Left lung (tissue), 10 donors: ENCODE results near the gene FGF12. TPM values are rescaled to one million over a fixed set of nuclear protein-coding genes. Genes with fewer than 3 reads are reported as not detected.
"Not testable (repeated sequence)": the region's sequence is repeated elsewhere in the genome, so short reads cannot be mapped to it uniquely, and the experiment has no call there.

Source experiments
- ATAC-seq: fragments of 200-7000 bp; cut with Tn5 transposase; one replicate; pipeline ENCODE4 v1.9.1; 2020; ENCODE audit warnings: moderate library complexity
- DNase-seq, 4 donors: peaks; one replicate each; pipeline ENCODE4 v3.0.0-alpha.2; 2013 to 2020
- H3K27ac ChIP-seq, 2 donors: fragments of 200-600 bp; sonication (generic) in 1 of 2; one replicate each; pipeline versions ENCODE4 v1.5.0 to v1.8.0; 2020 to 2021
- H3K27me3 ChIP-seq, 2 donors: fragments of 200-600 bp; sonication (generic) in 1 of 2; one replicate each; pipeline versions ENCODE4 v1.5.0 to v1.8.0; 2020 to 2021
- H3K36me3 ChIP-seq, 2 donors: fragments of 200-600 bp; sonication (generic) in 1 of 2; one replicate each; pipeline versions ENCODE4 v1.5.0 to v1.8.0; 2020 to 2021
- H3K4me1 ChIP-seq, 2 donors: fragments of 200-600 bp; one replicate each; pipeline ENCODE4 v1.8.0; 2021
- H3K4me3 ChIP-seq, 2 donors: fragments of 200-600 bp; sonication (generic) in 1 of 2; one replicate each; pipeline versions ENCODE4 v1.5.0 to v1.8.0; 2020 to 2021; ENCODE audit warnings: mild to moderate bottlenecking in 1 of 2
- H3K9me3 ChIP-seq, 2 donors: fragments of 200-600 bp; sonication (generic) in 1 of 2; one replicate each; pipeline versions ENCODE4 v1.5.0 to v1.8.0; 2020 to 2021
- CTCF ChIP-seq, 2 donors: fragments of 200-600 bp; sonication (generic) in 1 of 2; IDR thresholded peaks; one replicate each; pipeline versions ENCODE4 v1.5.0 to v1.8.0; 2021; ENCODE audit warnings: antibody characterized with exemption in 2 of 2
- intact Hi-C, 2 donors: fragments of 100-400 bp; cut with DNase I; formaldehyde crosslinking; loops; one replicate each; pipeline versions ENCODE4 v1.11.2 to v1.14.2; 2022
- polyA plus RNA-seq, 6 donors: library from polyadenylated mRNA; unstranded; fragments of 120-200 nt; gene quantifications; one replicate each; pipeline ENCODE4 v1.2.1, GENCODE V29; 2013; ENCODE audit not compliant: insufficient read length in 6 of 6
- total RNA-seq, 2 donors: library from RNA; stranded (reverse); fragmentation: NEBNext Ultra II Directional; extraction: Animal tissue kit (Norgen Biotek cat#: 25700); gene quantifications; one replicate each; pipeline ENCODE4 v1.2.1, GENCODE V29; 2021
- donor health status: DM: no; HTN: yes; CAD: no.
- donor health status: DM: no; HTN: no; CAD: no.

The FGF12 gene
- total and polyA plus RNA-seq, 8 donors = 1.0 to 10.2 (median 4.7) TPM

GRCh38 chr3:192597913-192598312 is 129.4 kb downstream of the FGF12 start:
- intact Hi-C loops = no loop called here
- Histone ChIP-seq H3K36me3 (no peaks in the 10 kb centered on the region), H3K4me3 (no peak overlapping the region), H3K9me3 (peaks cover 0 to 3% of the 10 kb centered on the region in 2 donors), H3K27me3 (no peaks in the 10 kb centered on the region), H3K4me1 (no peaks in the 10 kb centered on the region), H3K27ac (no peak overlapping the region)
- DNase-seq (no peak), ATAC-seq (no peak)
- no peak for TF ChIP-seq CTCF (IDR thresholded peaks at IDR 0.05)

GRCh38 chr3:192597506-192597905 is 129.8 kb downstream of the FGF12 start:
- intact Hi-C loops = no loop called here
- H3K9me3 ChIP-seq = no peaks in the 10 kb centered on the region
- ATAC-seq = peak; percentile 69
- H3K4me3 ChIP-seq = no peak overlapping the region
- no peaks in the 10 kb centered on the region for H3K27me3 ChIP-seq
- no peaks in the 10 kb centered on the region for H3K36me3 ChIP-seq
- no peaks in the 10 kb centered on the region for H3K4me1 ChIP-seq
- H3K27ac ChIP-seq = no peak overlapping the region
- TF ChIP-seq CTCF (IDR thresholded peaks at IDR 0.05) = no peak
- peak in 2 of 4 donors; percentile 10 to 32 for DNase-seq

- no peaks in the 10 kb centered on the region for H3K36me3 ChIP-seq
- no peaks in the 10 kb centered on the region for H3K9me3 ChIP-seq
- H3K27ac ChIP-seq = no peak overlapping the region
- ATAC-seq (no peak), DNase-seq (no peak)
- intact Hi-C loops = no loop called here
- no peaks in the 10 kb centered on the region for H3K27me3 ChIP-seq
- H3K4me3 ChIP-seq = no peak overlapping the region
- H3K4me1 ChIP-seq = no peaks in the 10 kb centered on the region
- no peak for TF ChIP-seq CTCF (IDR thresholded peaks at IDR 0.05)
These were observed 148.6 kb downstream of the FGF12 start for GRCh38 chr3:192578729-192579128.

GRCh38 chr3:192577811-192578210 is 149.5 kb downstream of the FGF12 start:
- Histone ChIP-seq H3K9me3 (no peaks in the 10 kb centered on the region), H3K27ac (no peak overlapping the region), H3K27me3 (no peaks in the 10 kb centered on the region), H3K4me1 (no peaks in the 10 kb centered on the region), H3K4me3 (no peak overlapping the region), H3K36me3 (no peaks in the 10 kb centered on the region)
- no peak for TF ChIP-seq CTCF (IDR thresholded peaks at IDR 0.05)
- DNase-seq (no peak), ATAC-seq (no peak)
- intact Hi-C loops = no loop called here

GRCh38 chr3:192577271-192577670 is 150.1 kb downstream of the FGF12 start:
- no peaks in the 10 kb centered on the region for H3K36me3 ChIP-seq
- no peak for TF ChIP-seq CTCF (IDR thresholded peaks at IDR 0.05)
- H3K27ac ChIP-seq = no peak overlapping the region
- DNase-seq (no peak), ATAC-seq (no peak)
- H3K4me3 ChIP-seq = no peak overlapping the region
- intact Hi-C loops = no loop called here
- H3K4me1 ChIP-seq = no peaks in the 10 kb centered on the region
- no peaks in the 10 kb centered on the region for H3K9me3 ChIP-seq
- H3K27me3 ChIP-seq = peaks cover 0 to 1% of the 10 kb centered on the region in 2 donors

- H3K4me1 ChIP-seq, ATAC-seq, H3K9me3 ChIP-seq, intact Hi-C loops, H3K27ac ChIP-seq, H3K27me3 ChIP-seq, H3K4me3 ChIP-seq, H3K36me3 ChIP-seq: not testable (repeated sequence)
- DNase-seq = peak in 1 of 4 donors; percentile 29
These were observed 150.6 kb downstream of the FGF12 start for GRCh38 chr3:192576704-192577103.
